Keratinocyte (primary cell): ENCODE data around the gene VOPP1.

Experiments used
- EZH2 ChIP-seq: IDR thresholded peaks from one replicate; pipeline ENCODE4 v1.6.1; 2012; ENCODE audit warnings: inconsistent platforms, mild to moderate bottlenecking, low read length, moderate library complexity
- TF ChIP-seq, protein P1 (sequence below), 3 experiments: IDR thresholded peaks in 1 of 3; conservative IDR thresholded peaks in 1 of 3; optimal IDR thresholded peaks in 1 of 3; 2 replicates in 2 of 3; 3 replicates in 1 of 3; pipeline versions ENCODE3 to v1.5.1; 2011; ENCODE audit warnings: low read length in 3 of 3, mild to moderate bottlenecking in 3 of 3, moderate library complexity in 2 of 3, control low read depth in 1 of 3, inconsistent platforms in 1 of 3; ENCODE audit not compliant: insufficient read depth in 2 of 3; ENCODE audit errors: extremely low read depth in 1 of 3

DNA sequence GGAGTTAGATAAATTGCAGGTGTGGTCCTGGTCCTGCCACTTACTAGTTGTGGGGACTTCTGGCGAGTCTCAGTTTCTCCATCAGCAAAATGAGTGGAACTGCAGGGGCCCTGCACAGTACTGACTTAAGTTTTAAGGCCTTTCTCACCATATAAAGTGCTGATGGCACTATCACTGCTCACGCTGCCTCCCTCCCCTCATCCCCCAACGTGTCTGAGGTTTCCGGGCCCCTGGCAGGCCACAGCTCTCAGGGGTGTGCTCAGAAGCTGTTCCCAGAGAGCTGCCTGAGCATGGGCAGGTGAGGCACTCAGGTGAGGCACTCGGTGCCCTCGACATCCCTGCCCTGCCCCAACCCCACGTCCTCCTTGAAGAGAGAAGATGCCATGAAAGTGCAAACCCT lies 74.2 kb downstream of the VOPP1 start:
- TF ChIP-seq, protein P1, sequence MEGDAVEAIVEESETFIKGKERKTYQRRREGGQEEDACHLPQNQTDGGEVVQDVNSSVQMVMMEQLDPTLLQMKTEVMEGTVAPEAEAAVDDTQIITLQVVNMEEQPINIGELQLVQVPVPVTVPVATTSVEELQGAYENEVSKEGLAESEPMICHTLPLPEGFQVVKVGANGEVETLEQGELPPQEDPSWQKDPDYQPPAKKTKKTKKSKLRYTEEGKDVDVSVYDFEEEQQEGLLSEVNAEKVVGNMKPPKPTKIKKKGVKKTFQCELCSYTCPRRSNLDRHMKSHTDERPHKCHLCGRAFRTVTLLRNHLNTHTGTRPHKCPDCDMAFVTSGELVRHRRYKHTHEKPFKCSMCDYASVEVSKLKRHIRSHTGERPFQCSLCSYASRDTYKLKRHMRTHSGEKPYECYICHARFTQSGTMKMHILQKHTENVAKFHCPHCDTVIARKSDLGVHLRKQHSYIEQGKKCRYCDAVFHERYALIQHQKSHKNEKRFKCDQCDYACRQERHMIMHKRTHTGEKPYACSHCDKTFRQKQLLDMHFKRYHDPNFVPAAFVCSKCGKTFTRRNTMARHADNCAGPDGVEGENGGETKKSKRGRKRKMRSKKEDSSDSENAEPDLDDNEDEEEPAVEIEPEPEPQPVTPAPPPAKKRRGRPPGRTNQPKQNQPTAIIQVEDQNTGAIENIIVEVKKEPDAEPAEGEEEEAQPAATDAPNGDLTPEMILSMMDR (optimal IDR thresholded peaks at IDR 0.05 in 1 of 3, IDR thresholded peaks at IDR 0.05 in 1 of 3, conservative IDR thresholded peaks at IDR 0.05 in 1 of 3; ENCODE audit: extremely low read depth in 1 of 3, insufficient read depth in 2 of 3, low read length in 3 of 3), result no peak
- TF ChIP-seq EZH2, result no peak
